ENCODE data around the gene POFUT2. TPM values are rescaled to one million over a fixed set of nuclear protein-coding genes. Genes with fewer than 3 reads are reported as not detected.
A peak's percentile ranks its signal among the peaks of the same experiment; 100 is the strongest.
"Not testable (repeated sequence)": the region's sequence is repeated elsewhere in the genome, so short reads cannot be mapped to it uniquely, and the experiment has no call there.

The POFUT2 gene
- polyA plus RNA-seq, 1 donor = 36.2 TPM

GRCh38 chr21:45318556-45319404, 31.1 kb upstream of the POFUT2 start:
- DNase-seq = peak; percentile 58 to 66
- H3K9me3 ChIP-seq (ENCODE audit: control insufficient read depth, low read depth, low read length) = peaks cover 2% of the 10 kb centered on the region
- H3K4me1 ChIP-seq (ENCODE audit: control insufficient read depth, insufficient read depth, low read length) = peaks cover 20% of the 10 kb centered on the region
- H3K4me3 ChIP-seq (ENCODE audit: low read length) = no peak overlapping the region
- WGBS (ENCODE audit: insufficient coverage, low lambda C conversion rate) = no CpG with 5 or more reads among the region's 24 CpGs
- H3K27ac ChIP-seq (ENCODE audit: low read length) = peak overlapping the region; percentile 33
- no peaks in the 10 kb centered on the region for H3K36me3 ChIP-seq (ENCODE audit: control insufficient read depth, insufficient read depth, low read length)
- H3K27me3 ChIP-seq (ENCODE audit: control insufficient read depth, insufficient read depth, low read length) = no peaks in the 10 kb centered on the region

GRCh38 chr21:45318146-45318555, 30.5 kb upstream of the POFUT2 start:
- Histone ChIP-seq H3K4me1 (ENCODE audit: control insufficient read depth, insufficient read depth, low read length) (peaks cover 20% of the 10 kb centered on the region), H3K27ac (ENCODE audit: low read length) (no peak overlapping the region), H3K27me3 (ENCODE audit: control insufficient read depth, insufficient read depth, low read length) (no peaks in the 10 kb centered on the region), H3K36me3 (ENCODE audit: control insufficient read depth, insufficient read depth, low read length) (no peaks in the 10 kb centered on the region), H3K4me3 (ENCODE audit: low read length) (no peak overlapping the region), H3K9me3 (ENCODE audit: control insufficient read depth, low read depth, low read length) (peaks cover 2% of the 10 kb centered on the region)
- DNase-seq = no peak
- WGBS (ENCODE audit: insufficient coverage, low lambda C conversion rate) = no CpG with 5 or more reads among the region's 7 CpGs

- no peaks in the 10 kb centered on the region for H3K27me3 ChIP-seq (ENCODE audit: control insufficient read depth, insufficient read depth, low read length)
- no peak for DNase-seq
- H3K9me3 ChIP-seq (ENCODE audit: control insufficient read depth, low read depth, low read length) = peaks cover 2% of the 10 kb centered on the region
- WGBS (ENCODE audit: insufficient coverage, low lambda C conversion rate) = no CpG with 5 or more reads among the region's 17 CpGs
- peaks cover 20% of the 10 kb centered on the region for H3K4me1 ChIP-seq (ENCODE audit: control insufficient read depth, insufficient read depth, low read length)
- H3K36me3 ChIP-seq (ENCODE audit: control insufficient read depth, insufficient read depth, low read length) = no peaks in the 10 kb centered on the region
- no peak overlapping the region for H3K4me3 ChIP-seq (ENCODE audit: low read length)
- H3K27ac ChIP-seq (ENCODE audit: low read length) = no peak overlapping the region
Measured at GRCh38 chr21:45317398-45318145, 29.9 kb upstream of the POFUT2 start.

- Histone ChIP-seq H3K9me3 (ENCODE audit: control insufficient read depth, low read depth, low read length) (peaks cover 2% of the 10 kb centered on the region), H3K27me3 (ENCODE audit: control insufficient read depth, insufficient read depth, low read length) (no peaks in the 10 kb centered on the region), H3K36me3 (ENCODE audit: control insufficient read depth, insufficient read depth, low read length) (no peaks in the 10 kb centered on the region), H3K4me3 (ENCODE audit: low read length) (no peak overlapping the region), H3K27ac (ENCODE audit: low read length) (no peak overlapping the region), H3K4me1 (ENCODE audit: control insufficient read depth, insufficient read depth, low read length) (peaks cover 20% of the 10 kb centered on the region)
- no peak for DNase-seq
- WGBS (ENCODE audit: insufficient coverage, low lambda C conversion rate) = no CpG with 5 or more reads among the region's 16 CpGs
Measured at GRCh38 chr21:45316871-45317397, 29.2 kb upstream of the POFUT2 start.

- not testable (repeated sequence) for H3K4me3 ChIP-seq (ENCODE audit: low read length); H3K36me3 ChIP-seq (ENCODE audit: control insufficient read depth, insufficient read depth, low read length); DNase-seq; H3K27ac ChIP-seq (ENCODE audit: low read length); H3K9me3 ChIP-seq (ENCODE audit: control insufficient read depth, low read depth, low read length); H3K27me3 ChIP-seq (ENCODE audit: control insufficient read depth, insufficient read depth, low read length)
- H3K4me1 ChIP-seq (ENCODE audit: control insufficient read depth, insufficient read depth, low read length) = peaks cover 20% of the 10 kb centered on the region
- 100% methylated on average over 2 of the region's 7 CpGs for WGBS (ENCODE audit: insufficient coverage, low lambda C conversion rate)
Measured at GRCh38 chr21:45315676-45316470, 28.2 kb upstream of the POFUT2 start.

GRCh38 chr21:45313682-45314081, 26.0 kb upstream of the POFUT2 start:
- DNase-seq = no peak
- Histone ChIP-seq H3K9me3 (ENCODE audit: control insufficient read depth, low read depth, low read length) (no peaks in the 10 kb centered on the region), H3K36me3 (ENCODE audit: control insufficient read depth, insufficient read depth, low read length) (no peaks in the 10 kb centered on the region), H3K27ac (ENCODE audit: low read length) (no peak overlapping the region), H3K4me3 (ENCODE audit: low read length) (no peak overlapping the region), H3K4me1 (ENCODE audit: control insufficient read depth, insufficient read depth, low read length) (peaks cover 28% of the 10 kb centered on the region), H3K27me3 (ENCODE audit: control insufficient read depth, insufficient read depth, low read length) (no peaks in the 10 kb centered on the region)
- no CpG with 5 or more reads among the region's 3 CpGs for WGBS (ENCODE audit: insufficient coverage, low lambda C conversion rate)

- DNase-seq = no peak
- WGBS (ENCODE audit: insufficient coverage, low lambda C conversion rate) = 88% methylated on average over 2 of the region's 14 CpGs
- Histone ChIP-seq H3K27ac (ENCODE audit: low read length) (no peak overlapping the region), H3K36me3 (ENCODE audit: control insufficient read depth, insufficient read depth, low read length) (no peaks in the 10 kb centered on the region), H3K4me3 (ENCODE audit: low read length) (no peak overlapping the region), H3K9me3 (ENCODE audit: control insufficient read depth, low read depth, low read length) (no peaks in the 10 kb centered on the region), H3K4me1 (ENCODE audit: control insufficient read depth, insufficient read depth, low read length) (peaks cover 28% of the 10 kb centered on the region), H3K27me3 (ENCODE audit: control insufficient read depth, insufficient read depth, low read length) (no peaks in the 10 kb centered on the region)
Measured at GRCh38 chr21:45313015-45313414, 25.3 kb upstream of the POFUT2 start.

- no peak overlapping the region for H3K4me3 ChIP-seq (ENCODE audit: low read length)
- H3K4me1 ChIP-seq (ENCODE audit: control insufficient read depth, insufficient read depth, low read length) = peaks cover 35% of the 10 kb centered on the region
- no peaks in the 10 kb centered on the region for H3K27me3 ChIP-seq (ENCODE audit: control insufficient read depth, insufficient read depth, low read length)
- H3K36me3 ChIP-seq (ENCODE audit: control insufficient read depth, insufficient read depth, low read length) = no peaks in the 10 kb centered on the region
- H3K27ac ChIP-seq (ENCODE audit: low read length) = no peak overlapping the region
- H3K9me3 ChIP-seq (ENCODE audit: control insufficient read depth, low read depth, low read length) = no peaks in the 10 kb centered on the region
- no peak for DNase-seq
- WGBS (ENCODE audit: insufficient coverage, low lambda C conversion rate) = no CpG with 5 or more reads among the region's 1 CpG
Measured at GRCh38 chr21:45312296-45312695, 24.6 kb upstream of the POFUT2 start.

- Histone ChIP-seq H3K27ac (ENCODE audit: low read length) (no peak overlapping the region), H3K36me3 (ENCODE audit: control insufficient read depth, insufficient read depth, low read length) (no peaks in the 10 kb centered on the region), H3K4me1 (ENCODE audit: control insufficient read depth, insufficient read depth, low read length) (peaks cover 45% of the 10 kb centered on the region), H3K27me3 (ENCODE audit: control insufficient read depth, insufficient read depth, low read length) (no peaks in the 10 kb centered on the region), H3K9me3 (ENCODE audit: control insufficient read depth, low read depth, low read length) (no peaks in the 10 kb centered on the region), H3K4me3 (ENCODE audit: low read length) (no peak overlapping the region)
- DNase-seq = peak in 1 of 2 donors; percentile 71
- WGBS (ENCODE audit: insufficient coverage, low lambda C conversion rate) = no CpG with 5 or more reads among the region's 10 CpGs
Measured at GRCh38 chr21:45310459-45310858, 22.8 kb upstream of the POFUT2 start.

GRCh38 chr21:45309987-45310381, 22.3 kb upstream of the POFUT2 start:
- no peak overlapping the region for H3K4me3 ChIP-seq (ENCODE audit: low read length)
- H3K27me3 ChIP-seq (ENCODE audit: control insufficient read depth, insufficient read depth, low read length) = no peaks in the 10 kb centered on the region
- DNase-seq = no peak
- no peaks in the 10 kb centered on the region for H3K9me3 ChIP-seq (ENCODE audit: control insufficient read depth, low read depth, low read length)
- no peaks in the 10 kb centered on the region for H3K36me3 ChIP-seq (ENCODE audit: control insufficient read depth, insufficient read depth, low read length)
- peaks cover 45% of the 10 kb centered on the region for H3K4me1 ChIP-seq (ENCODE audit: control insufficient read depth, insufficient read depth, low read length)
- no CpG with 5 or more reads among the region's 3 CpGs for WGBS (ENCODE audit: insufficient coverage, low lambda C conversion rate)
- H3K27ac ChIP-seq (ENCODE audit: low read length) = peak overlapping the region; percentile 90
